WTC11 (cell line): ENCODE results near the gene NLGN1. TPM values are rescaled to one million over a fixed set of nuclear protein-coding genes. Genes with fewer than 3 reads are reported as not detected.
A peak's percentile ranks its signal among the peaks of the same experiment; 100 is the strongest.

ENCODE experiments used
- ATAC-seq: fragments of 200-7000 bp; cut with Tn5 transposase; 2 replicates; pipeline ENCODE4 v1.10.0; 2021; ENCODE audit warnings: mild to moderate bottlenecking, moderate library complexity
- CTCF ChIA-PET: fragments of 300-600 bp; sonication (Branson Sonifier 250); formaldehyde crosslinking; loops from one replicate; lab custom pipeline; 2021; ENCODE audit warnings: antibody characterized with exemption; lab: Charles Lee
- POLR2A ChIA-PET: fragments of 350-600 bp; sonication (Branson Sonifier 250); formaldehyde crosslinking; loops from one replicate; lab custom pipeline; 2021; ENCODE audit warnings: antibody characterized with exemption; lab: Charles Lee
- DNase-seq: peaks from one replicate; pipeline ENCODE4 v3.0.0; 2021; ENCODE audit warnings: low spot score
- H3K27ac Mint-ChIP-seq: 2 replicates; pipeline ENCODE4 v1.8.0; 2021; ENCODE audit warnings: mixed read lengths
- H3K27me3 Mint-ChIP-seq: 2 replicates; pipeline ENCODE4 v1.8.0; 2021; ENCODE audit warnings: low read depth, mild to moderate bottlenecking, moderate library complexity, mixed read lengths
- H3K36me3 Mint-ChIP-seq: 2 replicates; pipeline ENCODE4 v1.8.0; 2021; ENCODE audit warnings: mixed read lengths
- H3K4me1 Mint-ChIP-seq: 2 replicates; pipeline ENCODE4 v1.8.0; 2022; ENCODE audit warnings: mixed read lengths
- H3K4me3 Mint-ChIP-seq: 2 replicates; pipeline ENCODE4 v1.8.0; 2021; ENCODE audit warnings: mild to moderate bottlenecking, moderate library complexity, mixed read lengths
- H3K9me3 Mint-ChIP-seq: 2 replicates; pipeline ENCODE4 v1.8.0; 2021; ENCODE audit warnings: mixed read lengths
- CREM ChIP-seq: sonication (generic); formaldehyde crosslinking; IDR thresholded peaks from 2 replicates; pipeline ENCODE4 v1.8.1; 2022; ENCODE audit warnings: mild to moderate bottlenecking, missing genetic modification reagents, moderate library complexity
- HMGA2 ChIP-seq: fragments of 250-450 bp; sonication (Bioruptor Pico); IDR thresholded peaks from 2 replicates; pipeline ENCODE4 v1.4.0; 2021; ENCODE audit warnings: mild to moderate bottlenecking, moderate library complexity
- KAT7 ChIP-seq: sonication (generic); formaldehyde crosslinking; IDR thresholded peaks from 2 replicates; pipeline ENCODE4 v1.8.1; 2023; ENCODE audit warnings: missing genetic modification reagents, mild to moderate bottlenecking, borderline replicate concordance
- NFATC4 ChIP-seq: fragments of 250-450 bp; sonication (Bioruptor Pico); IDR thresholded peaks from 2 replicates; pipeline ENCODE4 v1.9.0; 2021; ENCODE audit warnings: mild to moderate bottlenecking
- SMAD3 ChIP-seq: sonication (generic); formaldehyde crosslinking; IDR thresholded peaks from 2 replicates; pipeline ENCODE4 v1.8.0; 2022; ENCODE audit warnings: missing genetic modification reagents, mild to moderate bottlenecking, borderline replicate concordance
- STAT6 ChIP-seq: sonication (generic); formaldehyde crosslinking; conservative IDR thresholded peaks from 2 replicates; pipeline ENCODE4 v1.8.1; 2023; ENCODE audit warnings: mild to moderate bottlenecking, low read depth, missing genetic modification reagents, moderate library complexity
- ZNF512 ChIP-seq: sonication (generic); formaldehyde crosslinking; IDR thresholded peaks from 2 replicates; pipeline ENCODE4 v1.8.1; 2022; ENCODE audit warnings: missing genetic modification reagents, borderline replicate concordance
- ZSCAN18 ChIP-seq: fragments of 250-450 bp; sonication (Bioruptor Pico); IDR thresholded peaks from 2 replicates; pipeline ENCODE4 v2.1.2; 2022; ENCODE audit warnings: mild to moderate bottlenecking, moderate library complexity
- total RNA-seq: library from RNA; stranded (reverse); gene quantifications from 3 replicates; pipeline ENCODE4 v1.2.3, GENCODE V29; 2021
- TF ChIP-seq, protein P1 (sequence below): fragments of 250-450 bp; sonication (Bioruptor Pico); IDR thresholded peaks from 2 replicates; pipeline ENCODE4 v1.9.0; 2021; ENCODE audit warnings: mild to moderate bottlenecking, borderline replicate concordance
- TF ChIP-seq, protein P2 (sequence below): sonication (generic); formaldehyde crosslinking; IDR thresholded peaks from 2 replicates; pipeline ENCODE4 v1.8.1; 2023; ENCODE audit warnings: mild to moderate bottlenecking, missing genetic modification reagents, moderate library complexity

NLGN1 gene
- total RNA-seq, 1 experiment from 2014 or later, result 12.4 TPM

DNA sequence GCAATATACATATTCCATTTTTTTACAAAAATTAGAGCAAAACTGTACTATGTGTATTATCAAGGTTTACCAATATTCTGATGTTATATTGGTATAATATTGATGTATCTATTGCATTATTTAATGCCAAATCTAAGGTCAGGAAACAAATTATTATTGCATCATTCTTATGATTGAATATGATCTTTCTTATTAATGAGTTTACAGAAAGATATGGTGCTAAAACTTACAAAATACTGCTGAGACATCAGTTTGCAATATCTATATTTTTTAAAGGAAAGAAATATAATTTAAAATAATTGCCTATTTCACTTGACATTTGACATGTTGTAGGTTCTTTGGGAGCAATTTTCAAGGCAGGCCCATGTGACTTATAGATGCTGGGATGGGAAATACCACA is 357.6 kb downstream of the NLGN1 start (continued):
- TF ChIP-seq ZNF512 (no peak), HMGA2 (CRISPR knock-in tag) (no peak), KAT7 (no peak), CREM (no peak), STAT6 (no peak), SMAD3 (CRISPR knock-in tag) (no peak)

GRCh38 chr3:173761161-173761560 is 363.6 kb downstream of the NLGN1 start:
- H3K9me3 Mint-ChIP-seq, result no peaks in the 10 kb centered on the region
- H3K27ac Mint-ChIP-seq, result peak overlapping the region; percentile 18; the same call in 1 of the 2 replicates
- DNase-seq (no peak), ATAC-seq (no peak)
- H3K4me3 Mint-ChIP-seq, result no peak overlapping the region
- ChIA-PET CTCF (no interaction called here), POLR2A (no interaction called here)
- peaks cover 5% of the 10 kb centered on the region; the same call in 1 of the 2 replicates for H3K4me1 Mint-ChIP-seq
- H3K27me3 Mint-ChIP-seq, result no peaks in the 10 kb centered on the region
- H3K36me3 Mint-ChIP-seq, result no peaks in the 10 kb centered on the region
- TF ChIP-seq, protein P1, sequence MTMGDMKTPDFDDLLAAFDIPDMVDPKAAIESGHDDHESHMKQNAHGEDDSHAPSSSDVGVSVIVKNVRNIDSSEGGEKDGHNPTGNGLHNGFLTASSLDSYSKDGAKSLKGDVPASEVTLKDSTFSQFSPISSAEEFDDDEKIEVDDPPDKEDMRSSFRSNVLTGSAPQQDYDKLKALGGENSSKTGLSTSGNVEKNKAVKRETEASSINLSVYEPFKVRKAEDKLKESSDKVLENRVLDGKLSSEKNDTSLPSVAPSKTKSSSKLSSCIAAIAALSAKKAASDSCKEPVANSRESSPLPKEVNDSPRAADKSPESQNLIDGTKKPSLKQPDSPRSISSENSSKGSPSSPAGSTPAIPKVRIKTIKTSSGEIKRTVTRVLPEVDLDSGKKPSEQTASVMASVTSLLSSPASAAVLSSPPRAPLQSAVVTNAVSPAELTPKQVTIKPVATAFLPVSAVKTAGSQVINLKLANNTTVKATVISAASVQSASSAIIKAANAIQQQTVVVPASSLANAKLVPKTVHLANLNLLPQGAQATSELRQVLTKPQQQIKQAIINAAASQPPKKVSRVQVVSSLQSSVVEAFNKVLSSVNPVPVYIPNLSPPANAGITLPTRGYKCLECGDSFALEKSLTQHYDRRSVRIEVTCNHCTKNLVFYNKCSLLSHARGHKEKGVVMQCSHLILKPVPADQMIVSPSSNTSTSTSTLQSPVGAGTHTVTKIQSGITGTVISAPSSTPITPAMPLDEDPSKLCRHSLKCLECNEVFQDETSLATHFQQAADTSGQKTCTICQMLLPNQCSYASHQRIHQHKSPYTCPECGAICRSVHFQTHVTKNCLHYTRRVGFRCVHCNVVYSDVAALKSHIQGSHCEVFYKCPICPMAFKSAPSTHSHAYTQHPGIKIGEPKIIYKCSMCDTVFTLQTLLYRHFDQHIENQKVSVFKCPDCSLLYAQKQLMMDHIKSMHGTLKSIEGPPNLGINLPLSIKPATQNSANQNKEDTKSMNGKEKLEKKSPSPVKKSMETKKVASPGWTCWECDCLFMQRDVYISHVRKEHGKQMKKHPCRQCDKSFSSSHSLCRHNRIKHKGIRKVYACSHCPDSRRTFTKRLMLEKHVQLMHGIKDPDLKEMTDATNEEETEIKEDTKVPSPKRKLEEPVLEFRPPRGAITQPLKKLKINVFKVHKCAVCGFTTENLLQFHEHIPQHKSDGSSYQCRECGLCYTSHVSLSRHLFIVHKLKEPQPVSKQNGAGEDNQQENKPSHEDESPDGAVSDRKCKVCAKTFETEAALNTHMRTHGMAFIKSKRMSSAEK (CRISPR knock-in tag), result no peak
- TF ChIP-seq, protein P2, sequence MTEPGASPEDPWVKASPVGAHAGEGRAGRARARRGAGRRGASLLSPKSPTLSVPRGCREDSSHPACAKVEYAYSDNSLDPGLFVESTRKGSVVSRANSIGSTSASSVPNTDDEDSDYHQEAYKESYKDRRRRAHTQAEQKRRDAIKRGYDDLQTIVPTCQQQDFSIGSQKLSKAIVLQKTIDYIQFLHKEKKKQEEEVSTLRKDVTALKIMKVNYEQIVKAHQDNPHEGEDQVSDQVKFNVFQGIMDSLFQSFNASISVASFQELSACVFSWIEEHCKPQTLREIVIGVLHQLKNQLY (CRISPR knock-in tag), result no peak
- TF ChIP-seq, all 79 proteins: peak for 0

- POLR2A ChIA-PET, result no interaction called here
- Mint-ChIP-seq H3K4me3 (no peak overlapping the region), H3K27me3 (no peaks in the 10 kb centered on the region), H3K27ac (no peak overlapping the region)
- no peak for TF ChIP-seq ZSCAN18 (CRISPR knock-in tag)
- TF ChIP-seq, all 79 proteins: peak for 0
- CTCF ChIA-PET, result no interaction called here
- Mint-ChIP-seq H3K36me3 (no peaks in the 10 kb centered on the region), H3K4me1 (peaks cover 5% of the 10 kb centered on the region; the same call in 1 of the 2 replicates), H3K9me3 (no peaks in the 10 kb centered on the region)
- no peak for DNase-seq
- ATAC-seq, result no peak
Measured at GRCh38 chr3:173762501-173762900, 365.0 kb downstream of the NLGN1 start.

DNA sequence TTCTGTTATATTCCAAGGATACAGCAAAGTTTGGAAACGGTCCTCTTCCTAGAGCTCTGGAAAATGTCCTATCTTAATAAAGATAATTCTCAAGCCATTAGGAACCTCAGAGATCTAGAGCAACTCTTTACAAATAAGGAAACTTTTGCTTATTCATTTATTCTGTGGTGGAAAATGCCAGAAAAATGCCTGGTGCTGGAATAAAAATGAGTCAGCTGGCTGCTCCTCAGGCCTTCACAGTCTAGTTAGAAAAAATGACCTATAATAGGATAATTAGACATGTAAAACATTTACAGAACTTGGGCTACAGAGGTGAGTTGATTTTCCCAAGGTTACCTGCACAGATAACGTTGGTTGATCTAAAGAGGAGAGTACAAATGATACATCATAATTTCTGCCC is 372.5 kb downstream of the NLGN1 start:
- ChIA-PET POLR2A (no interaction called here), CTCF (no interaction called here)
- Mint-ChIP-seq H3K9me3 (0 out of 2 replicates have a peak, but pooled peaks cover 3% of the 10 kb centered on the region), H3K4me3 (no peak overlapping the region), H3K27me3 (no peaks in the 10 kb centered on the region), H3K27ac (no peak overlapping the region), H3K36me3 (no peaks in the 10 kb centered on the region), H3K4me1 (peaks cover 24% of the 10 kb centered on the region)
- TF ChIP-seq NFATC4 (CRISPR knock-in tag), result no peak
- DNase-seq (no peak), ATAC-seq (no peak)
